NCI-H526 (cell line): Measurements from ENCODE around the gene PSMG2.
"Not testable (repeated sequence)": the region's sequence is repeated elsewhere in the genome, so short reads cannot be mapped to it uniquely, and the experiment has no call there.

ENCODE experiments used
- DNase-seq, 2 experiments: peaks; one replicate each; lab custom pipeline; 2025; lab: John Stamatoyannopoulos, UW

PSMG2 gene

DNA sequence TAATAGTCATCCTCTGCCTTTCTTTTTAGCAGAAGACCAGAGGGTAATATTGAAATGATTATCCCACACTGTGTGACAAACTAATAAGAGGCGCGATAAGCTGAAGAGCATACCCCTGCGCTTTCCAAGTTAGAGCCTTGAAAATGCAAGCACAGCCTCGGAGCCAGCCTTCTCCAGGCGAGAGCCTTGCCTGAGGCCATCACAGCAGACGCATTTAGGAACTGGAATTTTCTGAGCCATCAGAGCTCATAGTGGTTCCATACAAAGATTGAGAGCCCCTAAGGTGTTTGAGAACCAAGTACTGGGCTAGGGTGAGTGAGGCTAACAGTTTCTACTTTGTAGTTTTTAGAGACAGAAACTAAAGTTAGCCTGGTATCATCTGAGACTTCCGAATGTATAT is 19.9 kb downstream of the PSMG2 start:
- DNase-seq = no peak

DNA sequence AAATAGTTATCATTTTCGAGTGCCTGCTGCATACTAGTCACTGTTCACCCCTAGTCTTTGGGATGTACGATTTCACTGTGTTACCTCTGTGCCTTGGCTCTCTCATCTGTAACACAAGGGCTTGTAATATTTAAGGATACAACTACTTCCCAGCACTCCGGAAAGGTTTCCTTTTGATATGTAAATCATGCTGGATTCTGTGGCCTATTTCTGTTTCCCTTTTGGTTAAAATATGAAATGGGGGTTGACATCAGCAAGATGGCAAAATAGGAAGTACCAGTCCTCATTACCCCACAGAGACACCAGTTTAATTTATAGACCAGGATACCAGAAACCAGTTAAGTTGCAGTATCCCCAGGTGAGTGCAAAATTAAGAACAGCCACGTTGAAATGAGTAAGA is 23.5 kb downstream of the PSMG2 start:
- no peak for DNase-seq

DNA sequence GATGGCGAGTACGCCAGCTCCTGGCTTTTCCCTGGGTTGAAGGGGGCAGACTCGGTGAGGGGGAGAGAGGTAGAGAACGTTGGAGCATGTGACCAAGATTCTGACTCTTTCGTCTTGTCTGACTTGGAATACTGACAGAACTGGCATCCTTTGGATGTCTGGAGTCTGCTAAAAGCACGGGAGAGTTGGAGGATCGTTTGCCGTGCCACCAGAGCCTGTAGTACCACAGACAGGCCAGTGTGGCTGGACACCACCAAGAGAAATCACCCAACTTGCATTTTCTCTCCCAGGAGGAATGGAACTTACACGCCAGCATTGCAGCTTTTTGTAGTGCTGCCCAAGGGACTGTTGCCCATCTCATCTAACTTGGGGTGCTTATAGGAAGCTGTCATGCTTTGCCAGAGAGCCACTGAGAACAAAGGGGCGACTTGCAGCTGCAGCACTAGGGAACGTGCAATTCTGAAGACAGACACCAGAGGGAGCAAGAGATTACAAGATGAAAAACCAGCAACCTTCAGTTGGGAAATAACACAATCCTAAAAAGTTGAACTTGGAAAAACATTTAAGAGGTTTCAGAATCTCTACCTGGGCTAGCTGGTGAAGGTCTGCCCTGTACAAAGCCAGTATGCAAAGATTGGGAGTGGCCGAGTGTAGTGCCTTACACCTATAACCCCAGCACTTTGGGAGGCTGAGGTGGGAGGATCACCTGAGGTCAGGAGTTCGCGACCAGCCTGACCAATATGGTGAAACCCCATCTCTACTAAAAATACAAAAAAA is 24.1 kb downstream of the PSMG2 start:
- peak; percentile 5 to 60 for DNase-seq

DNA sequence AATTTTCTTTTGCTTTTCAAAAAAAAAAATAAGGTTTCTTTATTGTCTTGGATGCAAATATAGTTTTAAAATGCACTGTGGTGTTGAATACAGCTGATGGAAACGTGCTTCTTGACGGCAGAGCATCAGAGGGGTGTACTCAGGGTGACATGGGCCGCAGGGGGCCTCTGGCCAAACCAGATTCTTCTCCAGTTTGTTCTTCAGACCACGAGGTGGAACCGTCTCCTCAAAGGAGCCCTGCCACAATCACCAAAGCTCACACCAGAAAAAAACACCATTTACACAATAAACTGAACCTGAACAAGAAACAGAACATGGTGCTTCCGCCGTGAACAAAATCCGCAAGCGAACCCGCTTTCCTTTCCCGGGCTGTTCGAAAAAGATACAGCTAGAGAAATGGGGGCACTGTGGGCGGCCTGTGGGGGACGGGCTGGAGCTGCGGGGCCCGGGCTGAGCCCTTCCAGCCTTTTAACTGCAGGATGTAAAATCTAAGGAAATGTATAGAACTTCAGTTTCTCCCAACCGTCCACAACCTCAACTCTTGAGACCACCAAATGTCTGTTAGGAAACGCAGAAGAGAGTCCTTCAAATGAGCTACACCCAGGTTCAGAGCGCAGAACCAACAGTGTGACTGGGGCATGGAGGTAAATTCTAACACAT is 34.5 kb downstream of the PSMG2 start:
- DNase-seq = no peak

DNA sequence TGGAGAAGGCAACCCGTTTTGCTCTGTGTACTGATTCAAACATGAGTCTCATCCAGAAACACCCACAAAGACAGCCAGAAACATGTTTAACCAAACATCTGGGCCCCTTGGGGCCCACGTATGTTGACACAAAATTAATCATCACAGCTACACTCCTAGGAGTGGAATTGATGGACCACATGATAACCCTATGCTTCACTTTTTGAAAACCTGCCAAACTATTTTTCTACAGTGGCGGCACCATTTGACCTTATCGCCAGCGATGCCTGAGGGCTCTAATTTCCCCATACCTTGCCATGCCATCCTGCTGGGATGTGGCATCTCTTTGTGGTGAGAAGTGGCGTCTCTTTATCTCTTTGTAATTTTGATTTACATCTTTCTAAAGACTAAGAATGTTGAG is 38.5 kb downstream of the PSMG2 start:
- DNase-seq = no peak

DNA sequence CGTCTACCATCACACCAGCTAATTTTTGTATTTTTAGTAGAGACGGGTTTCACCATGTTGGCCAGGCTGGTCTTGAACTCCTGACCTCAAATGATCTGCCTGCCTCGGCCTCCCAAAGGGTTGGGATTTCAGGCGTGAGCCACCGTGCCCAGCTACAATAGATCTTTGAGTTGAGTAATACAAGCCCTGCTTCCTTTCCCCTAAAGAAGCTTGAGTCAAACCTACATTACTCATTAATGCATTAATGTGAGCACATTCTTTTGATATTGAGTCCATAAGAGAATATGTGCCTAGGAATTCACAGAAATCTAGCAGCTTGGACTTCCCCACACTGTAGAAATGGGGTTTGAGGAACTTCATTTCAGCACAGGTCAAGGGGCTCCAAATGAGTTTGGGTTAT is 39.6 kb downstream of the PSMG2 start:
- DNase-seq = no peak

DNA sequence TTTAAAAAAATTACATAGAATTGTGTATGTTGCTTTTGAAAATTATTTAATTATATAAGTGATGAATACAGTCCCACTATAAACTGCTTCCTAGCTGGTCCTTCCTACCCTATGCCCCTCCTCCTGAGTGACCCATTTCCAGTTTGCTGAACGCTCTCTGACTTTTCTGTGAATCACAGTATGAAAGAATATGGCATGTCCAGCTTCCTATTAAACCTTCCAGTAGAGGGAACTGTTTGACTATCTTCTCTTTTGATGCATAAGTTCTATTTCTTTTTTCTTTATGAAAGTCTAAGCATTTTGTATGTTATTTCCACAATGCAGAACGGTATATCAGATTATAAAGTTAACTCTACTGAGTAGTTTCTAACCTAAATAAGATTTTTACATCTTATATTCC is 41.3 kb downstream of the PSMG2 start:
- DNase-seq = peak; percentile 32 to 51

DNA sequence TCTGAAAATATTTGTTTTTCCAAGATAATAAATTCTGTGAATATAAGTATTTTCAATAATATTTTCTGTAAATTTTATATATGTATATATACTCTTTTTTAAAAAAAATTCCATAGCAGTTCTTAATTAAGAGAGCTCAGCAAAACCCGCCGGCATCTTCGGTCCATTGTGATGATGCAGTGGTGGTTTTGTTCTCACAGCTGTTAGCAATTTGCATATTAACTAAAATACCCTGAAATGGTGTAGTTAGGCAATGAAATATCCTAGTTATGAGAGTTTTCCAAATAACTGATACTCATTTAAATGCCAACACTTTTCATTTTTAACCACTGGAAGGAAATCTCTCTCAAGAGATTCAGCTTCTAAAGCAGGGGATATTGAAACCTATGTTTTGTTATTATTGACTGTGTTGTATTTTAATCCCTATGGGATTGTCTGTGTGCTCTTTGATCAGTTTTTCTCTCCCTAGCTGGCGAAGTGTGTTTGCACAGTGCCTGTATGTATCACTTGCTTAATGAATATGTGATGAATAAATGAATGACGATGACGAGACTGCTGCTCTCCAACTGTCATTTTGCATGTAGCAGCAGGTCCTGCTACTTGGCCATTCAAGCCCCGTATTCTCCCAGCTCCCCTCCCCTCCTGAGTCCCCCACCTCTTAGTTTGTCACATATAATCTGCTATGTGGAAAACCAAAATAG is 42.4 kb downstream of the PSMG2 start:
- peak; percentile 70 to 79 for DNase-seq

DNA sequence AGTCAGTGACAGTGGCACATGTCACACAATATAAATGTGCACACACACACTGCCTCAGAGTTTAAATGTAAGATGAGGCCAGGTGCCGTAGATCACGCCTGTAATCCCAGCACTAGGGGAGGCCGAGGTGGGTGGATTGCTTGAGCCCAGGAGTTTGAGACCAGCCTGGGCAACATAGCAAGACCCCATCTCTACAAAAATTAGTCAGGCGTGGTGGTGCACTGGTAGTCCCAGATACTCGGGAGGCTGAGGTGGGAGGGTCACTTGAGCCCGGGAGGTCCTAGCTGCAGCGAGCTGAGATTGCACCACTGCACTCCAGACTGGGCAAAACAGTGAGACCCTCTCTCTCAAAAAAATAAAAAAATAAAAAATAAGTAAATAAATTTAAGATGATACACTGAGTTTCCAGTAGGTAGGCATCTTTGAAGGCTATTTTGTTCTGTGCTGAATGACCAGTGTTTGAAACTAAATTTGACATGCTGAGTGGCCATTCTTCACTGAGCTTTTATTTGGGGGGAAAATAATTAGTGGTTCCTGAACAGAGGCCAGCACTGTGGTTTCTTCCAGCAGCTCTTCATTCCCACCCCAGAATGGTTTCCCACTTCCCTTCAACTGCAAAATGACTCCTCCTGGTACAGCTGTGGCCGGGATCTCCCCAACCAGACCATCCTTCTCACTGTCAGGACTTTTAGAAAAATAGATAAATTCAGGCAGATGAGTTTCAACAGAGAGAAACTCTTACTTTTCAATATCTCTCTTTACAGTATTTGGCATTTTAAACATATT is 44.9 kb downstream of the PSMG2 start:
- no peak for DNase-seq

DNA sequence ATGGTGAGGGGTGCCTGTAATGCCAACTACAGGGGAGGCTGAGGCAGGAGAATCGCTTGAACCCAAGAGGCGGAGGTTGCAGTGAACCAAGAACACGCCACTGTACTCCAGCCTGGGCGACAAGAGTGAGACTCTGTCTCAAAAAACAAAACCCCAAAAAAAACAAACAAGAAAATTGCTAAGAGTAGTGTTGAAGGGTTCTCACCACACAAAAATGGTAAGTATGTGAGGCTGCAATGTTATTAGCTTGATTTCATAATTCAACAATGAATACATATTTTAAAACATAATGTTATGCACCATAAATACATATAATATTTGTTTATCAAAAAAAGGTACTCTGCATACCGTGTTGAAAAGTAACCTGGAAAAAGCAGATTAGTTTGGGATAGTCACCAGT is 45.8 kb downstream of the PSMG2 start:
- DNase-seq = no peak

DNA sequence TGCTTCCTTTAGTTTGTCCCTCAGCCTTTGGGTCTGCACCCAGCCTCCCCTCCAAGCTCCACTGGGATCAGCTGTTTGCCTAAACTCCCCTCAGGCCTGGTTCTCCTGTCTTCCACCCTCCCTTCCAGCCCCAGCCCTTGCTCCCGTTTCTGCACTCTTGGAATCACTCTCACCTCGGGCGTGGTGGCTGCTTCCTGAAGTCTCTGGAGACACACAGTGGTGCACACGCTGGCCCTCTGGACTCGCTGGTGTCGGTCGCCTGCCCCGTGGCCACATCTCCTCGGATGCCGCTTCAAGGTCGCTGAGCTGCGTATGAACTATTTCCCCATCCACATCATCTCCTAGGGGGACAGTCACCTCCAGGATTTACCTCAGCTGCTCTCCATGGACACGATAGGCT is 46.3 kb downstream of the PSMG2 start:
- no peak for DNase-seq

DNA sequence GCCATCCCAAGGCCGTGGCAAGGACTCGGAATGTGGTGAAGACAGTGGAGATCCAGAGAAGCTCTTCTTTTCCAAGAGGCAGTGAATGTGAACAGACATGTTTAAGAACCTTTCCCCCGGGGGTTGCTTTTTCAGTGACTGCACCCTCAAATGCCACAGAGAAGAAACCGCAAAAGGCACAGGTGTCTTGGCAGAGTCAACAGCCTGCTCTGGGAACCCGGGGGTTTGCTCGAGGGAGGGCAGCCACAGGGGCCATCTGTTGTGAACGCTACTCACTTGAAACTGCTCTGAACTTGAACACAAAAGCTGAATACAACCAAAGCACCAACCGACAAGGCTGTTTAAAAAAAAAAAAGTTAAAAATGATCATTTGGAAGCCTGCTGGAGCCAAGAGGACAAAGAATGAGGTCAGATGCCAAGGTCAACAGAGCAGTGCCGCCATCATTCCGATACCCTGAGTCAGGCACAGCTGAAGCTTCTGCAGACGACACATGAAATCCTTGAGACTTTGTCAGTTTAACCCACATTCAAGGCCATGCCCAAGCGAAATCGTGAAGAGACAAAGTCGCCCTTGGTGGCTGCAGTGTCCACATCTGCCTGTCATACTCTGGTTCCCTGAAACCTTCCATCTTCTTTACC is 47.4 kb downstream of the PSMG2 start:
- DNase-seq = no peak

DNA sequence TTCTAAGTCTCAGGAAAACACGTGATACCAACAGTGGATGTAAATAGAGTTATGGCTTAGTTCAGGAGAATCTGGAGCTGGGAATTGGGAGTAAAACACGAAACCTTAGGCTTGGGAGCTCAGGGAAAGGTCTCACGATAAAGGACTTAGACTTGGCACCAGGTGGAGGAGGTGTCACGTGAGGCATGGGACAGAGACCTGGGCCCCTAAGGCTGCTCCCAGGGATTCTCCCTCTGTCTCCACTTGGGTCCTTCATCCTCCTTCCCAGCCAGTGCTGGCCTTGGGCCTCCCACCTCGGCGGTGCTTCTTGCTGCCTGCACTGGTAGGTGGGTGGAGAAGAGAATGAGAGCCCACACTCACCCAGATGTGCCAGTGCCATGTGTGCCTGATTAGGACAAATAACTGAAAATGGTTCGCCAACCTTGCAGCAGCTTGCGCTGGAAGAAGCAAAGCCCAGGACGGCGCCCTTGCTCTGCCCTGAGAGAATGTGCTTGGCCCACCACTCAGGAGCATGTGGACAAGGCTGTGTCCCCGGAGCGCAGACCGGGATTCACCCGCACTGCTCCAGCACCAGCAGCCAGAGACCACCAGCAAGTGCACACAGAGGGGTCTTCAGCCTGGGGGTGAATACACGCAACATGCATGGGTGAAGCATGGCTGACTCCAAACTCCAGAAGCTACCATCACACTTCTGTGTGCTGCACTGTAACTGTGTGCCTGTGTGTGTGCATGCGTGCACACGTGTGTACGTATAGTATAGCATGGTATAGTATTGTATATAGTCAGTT is 48.1 kb downstream of the PSMG2 start:
- DNase-seq = no peak

DNA sequence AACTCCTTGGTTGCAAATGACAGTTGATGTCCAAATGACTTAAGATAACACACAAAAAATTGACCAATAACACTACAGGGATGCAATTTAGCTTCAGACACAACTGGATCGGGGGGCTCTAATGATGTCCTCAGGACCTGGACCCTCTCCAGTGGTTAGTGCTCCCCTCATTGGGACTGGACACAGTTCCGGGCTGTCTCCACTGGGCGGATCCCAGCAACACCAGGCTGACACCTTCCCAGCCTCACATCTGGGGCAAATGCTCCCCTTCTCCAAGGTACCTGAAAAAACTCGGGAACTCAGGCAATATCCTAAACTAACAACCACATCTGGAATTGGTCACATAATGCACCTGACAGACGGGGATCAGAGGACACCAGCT is 48.7 kb downstream of the PSMG2 start:
- no peak for DNase-seq

DNA sequence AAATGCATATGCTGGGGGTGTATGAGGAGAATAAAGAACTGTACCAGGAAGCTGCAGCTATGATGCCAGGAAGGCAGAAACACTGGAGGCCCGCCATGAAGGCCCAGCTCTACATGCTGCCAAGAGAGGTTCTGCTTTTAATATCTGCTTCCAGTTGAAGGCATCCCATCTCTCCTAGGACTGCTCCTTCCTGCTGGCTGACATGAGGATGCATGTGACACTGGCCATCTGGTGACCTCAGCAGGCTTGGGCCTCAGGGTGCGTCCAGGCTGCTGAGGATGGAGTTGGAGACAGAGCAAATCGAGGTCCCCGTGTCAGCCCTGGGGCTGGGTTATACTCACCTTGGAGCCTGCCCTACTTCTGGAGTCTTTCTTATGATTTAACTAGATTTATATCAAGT is 49.0 kb downstream of the PSMG2 start:
- DNase-seq = no peak

DNA sequence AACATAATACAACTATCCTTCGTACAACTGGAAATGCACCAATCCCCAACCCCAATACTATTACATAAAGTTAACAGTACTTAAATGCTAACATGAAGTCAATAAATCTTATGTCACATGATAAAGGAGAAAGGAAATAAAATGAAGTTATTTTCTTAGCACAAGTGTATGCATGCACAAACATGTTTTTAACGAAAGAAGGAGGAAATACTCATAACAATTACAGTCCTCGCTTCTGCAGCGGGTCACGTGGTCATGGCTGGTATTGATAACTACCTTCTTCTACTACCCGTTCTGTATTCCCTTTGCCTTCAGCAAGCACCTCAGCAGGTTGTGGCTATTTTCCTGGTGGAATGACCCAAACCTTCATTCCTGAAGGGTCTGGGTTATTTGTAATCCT is 51.7 kb downstream of the PSMG2 start:
- no peak for DNase-seq

DNA sequence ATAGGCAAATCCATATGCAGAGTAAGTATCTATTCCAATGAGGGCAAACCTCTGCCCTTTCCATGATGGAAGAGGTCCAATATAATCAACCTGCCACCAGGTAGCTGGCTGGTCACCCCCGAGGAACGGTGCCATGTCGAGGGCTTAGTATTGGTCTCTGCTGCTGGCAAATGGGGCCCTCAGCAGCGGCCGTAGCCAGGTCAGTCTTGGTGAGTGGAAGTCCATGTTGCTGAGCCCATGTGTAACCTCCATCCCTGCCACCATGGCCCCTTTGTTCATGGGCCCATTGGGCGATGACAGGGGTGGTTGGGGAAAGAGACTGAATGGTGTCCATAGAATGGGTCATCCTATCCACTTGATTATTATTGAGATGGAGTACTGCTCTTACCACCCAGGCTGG is 52.8 kb downstream of the PSMG2 start:
- not testable (repeated sequence) for DNase-seq

DNA sequence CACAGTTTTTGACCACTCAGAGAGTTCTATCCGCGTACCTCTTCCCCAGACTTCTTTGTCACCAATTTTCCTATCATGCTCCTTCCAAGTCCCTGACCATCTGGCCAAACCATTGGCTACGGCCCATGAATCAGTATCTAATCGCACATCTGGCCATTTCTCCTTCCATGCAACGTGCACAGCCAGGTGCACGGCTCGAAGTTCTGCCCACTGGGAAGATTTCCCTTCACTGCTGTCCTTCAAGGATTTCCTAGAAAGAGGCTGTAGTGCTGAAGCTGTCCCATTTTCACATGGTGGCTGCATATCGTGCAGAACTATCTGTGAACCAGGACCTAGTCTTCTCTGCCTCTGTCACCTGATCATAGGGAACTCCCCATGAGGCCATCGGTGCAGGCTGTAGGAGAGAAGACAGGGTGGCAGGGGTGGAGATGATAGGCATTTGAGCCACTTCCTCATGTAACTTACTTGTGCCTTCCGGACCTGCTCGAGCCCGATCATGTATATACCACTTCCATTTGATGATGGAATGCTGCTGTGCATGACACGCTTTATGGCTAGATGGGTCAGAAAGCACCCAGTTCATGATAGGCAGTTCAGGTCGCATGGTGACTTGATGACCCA is 53.9 kb downstream of the PSMG2 start:
- DNase-seq = not testable (repeated sequence)

DNA sequence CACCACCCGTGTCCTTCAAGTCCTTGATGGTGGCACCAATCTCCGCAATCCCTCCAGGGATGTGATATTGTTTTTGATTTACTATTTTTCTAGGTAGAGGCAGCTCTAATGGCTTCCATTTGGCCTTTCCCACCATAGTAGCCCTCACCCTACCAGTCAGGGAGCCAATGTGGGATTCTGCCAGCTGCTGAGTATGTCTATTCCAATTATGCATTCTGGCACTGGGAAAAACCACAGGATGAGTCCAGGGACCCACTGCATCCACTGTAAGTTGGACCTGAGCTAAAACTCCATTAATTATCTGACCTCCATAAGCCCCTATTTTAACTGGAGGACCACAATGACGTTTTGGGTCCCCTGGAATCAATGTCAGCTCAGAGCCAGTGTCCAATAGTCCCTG is 55.7 kb downstream of the PSMG2 start:
- not testable (repeated sequence) for DNase-seq

DNA sequence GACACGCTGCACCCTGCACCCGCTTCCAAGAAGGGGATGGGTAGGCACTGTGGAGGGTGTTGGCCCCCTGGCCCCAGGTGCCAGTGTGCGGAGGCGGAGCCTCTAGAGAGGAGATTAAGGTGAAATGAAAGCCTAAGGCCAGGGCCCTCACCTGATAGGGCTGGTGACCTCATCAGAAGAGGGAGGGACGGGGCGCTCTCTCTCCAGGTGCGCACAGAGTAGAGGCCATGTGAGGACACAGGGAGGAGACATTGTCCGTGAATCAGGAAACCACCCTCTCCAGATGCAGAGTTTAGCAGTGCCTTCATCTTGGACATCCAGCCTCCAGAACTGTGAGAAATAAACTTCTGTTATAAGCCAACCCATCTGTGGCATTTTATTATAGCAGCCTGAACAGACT is 62.3 kb downstream of the PSMG2 start:
- DNase-seq = peak; percentile 37 to 58

DNA sequence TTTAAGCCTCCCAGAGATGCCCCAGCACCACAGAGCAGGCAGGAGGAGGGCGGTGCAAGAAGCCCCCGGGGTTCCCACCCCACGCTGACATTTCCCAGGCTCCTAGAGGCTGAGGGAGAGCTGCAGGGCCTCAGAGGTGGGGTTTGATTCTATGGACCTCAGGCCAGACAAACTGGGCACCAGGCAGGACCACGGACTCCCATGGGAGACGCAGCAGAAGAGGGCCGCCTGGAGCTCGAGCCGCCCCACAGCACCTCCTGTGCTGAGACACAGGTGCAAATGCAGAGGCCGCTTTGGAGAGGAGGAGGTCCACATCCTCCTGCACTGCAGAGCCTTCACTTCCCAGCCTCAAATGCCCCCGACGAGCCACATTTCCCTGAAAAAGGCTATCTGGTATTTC is 62.7 kb downstream of the PSMG2 start:
- DNase-seq = peak in 1 of 2 experiments; percentile 4
